PFSK-1 (cell line): ENCODE data around the gene CDH2.

Source experiments
- FOXP2 ChIP-seq: optimal IDR thresholded peaks from 2 replicates; pipeline ENCODE3; 2011; ENCODE audit warnings: borderline replicate concordance, control low read depth, inconsistent platforms; ENCODE audit not compliant: insufficient read depth; ENCODE audit errors: extremely low read length, extremely low read depth
- POLR2AphosphoS5 ChIP-seq: IDR thresholded peaks from 2 replicates; pipeline ENCODE4 v1.6.1; 2012; ENCODE audit warnings: low read depth, mild to moderate bottlenecking, control low read depth, low read length, moderate library complexity
- SIN3A ChIP-seq: IDR thresholded peaks from 2 replicates; pipeline ENCODE4 v1.6.1; 2012; ENCODE audit warnings: mild to moderate bottlenecking, low read length, moderate library complexity, borderline replicate concordance; ENCODE audit not compliant: insufficient read depth
- TAF1 ChIP-seq: IDR thresholded peaks from 2 replicates; pipeline ENCODE4 v1.6.1; 2012; ENCODE audit warnings: low read length, control low read depth, borderline replicate concordance; ENCODE audit not compliant: insufficient read depth

- no peak for TF ChIP-seq POLR2AphosphoS5
- TF ChIP-seq TAF1, result no peak
- TF ChIP-seq FOXP2, result no peak
- TF ChIP-seq SIN3A, result no peak
Observed at GRCh38 chr18:27966881-27967280, 210.0 kb downstream of the CDH2 start.
